ENCODE measurements around the gene ATP13A4. TPM values are rescaled to one million over a fixed set of nuclear protein-coding genes. Genes with fewer than 3 reads are reported as not detected.

The ATP13A4 gene
- polyA plus RNA-seq, 1 donor (not counting 4 experiments of a cell fraction or from before 2014, with no cell fraction given), result 0.16 TPM

DNA sequence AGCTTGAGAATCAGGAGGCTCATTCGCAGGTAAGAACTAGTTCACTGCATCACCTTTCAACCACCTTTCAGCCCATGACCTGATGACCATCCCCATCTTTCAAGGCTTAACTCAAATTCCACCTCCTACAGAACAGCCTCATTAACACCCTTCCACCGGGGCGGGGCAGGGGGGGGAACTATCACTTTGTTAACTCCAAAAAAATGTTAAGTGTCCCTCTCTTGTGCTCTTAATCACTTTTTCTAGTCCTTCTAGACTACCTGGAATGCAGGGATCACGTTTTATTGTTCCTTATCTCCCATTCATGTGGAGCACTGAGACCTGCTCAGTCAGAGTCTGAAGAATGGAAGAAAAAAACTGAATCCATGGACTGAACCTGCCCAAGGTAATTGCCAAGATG, 51.8 kb downstream of the ATP13A4 start:
- Histone ChIP-seq H3K4me2 (ENCODE audit: control insufficient read depth, extremely low read depth, insufficient read depth, low read depth, low read length) (no peak overlapping the region), H3K27me3 (ENCODE audit: control insufficient read depth, extremely low read depth, insufficient read depth, low read length) (no peaks in the 10 kb centered on the region), H2AFZ (ENCODE audit: control insufficient read depth, low read length) (no peak overlapping the region), H3K4me1 (ENCODE audit: control insufficient read depth, extremely low read depth, insufficient read depth, low read length) (peaks cover 3% of the 10 kb centered on the region), H4K20me1 (ENCODE audit: control insufficient read depth, extremely low read depth, insufficient read depth, low read length) (no peaks in the 10 kb centered on the region), H3K27ac (ENCODE audit: control insufficient read depth, insufficient read depth, low read length) (no peak overlapping the region), H3K36me3 (ENCODE audit: control insufficient read depth in 2 of 2, extremely low read depth in 1 of 2, insufficient read depth in 2 of 2, low read length in 2 of 2) (no peaks in the 10 kb centered on the region), H3K4me3 (ENCODE audit: control insufficient read depth in 2 of 3, extremely low read depth in 1 of 3, insufficient read depth in 2 of 3, low read depth in 1 of 3, low read length in 3 of 3) (no peak overlapping the region), H3K9me1 (ENCODE audit: control insufficient read depth, extremely low read depth, insufficient read depth, low read length) (no peaks in the 10 kb centered on the region), H3K9me3 (ENCODE audit: control insufficient read depth, low read depth, low read length) (no peaks in the 10 kb centered on the region), H3K9ac (ENCODE audit: control insufficient read depth, extremely low read depth, insufficient read depth, low read length) (no peak overlapping the region), H3K79me2 (ENCODE audit: control insufficient read depth, insufficient read depth, low read length) (no peaks in the 10 kb centered on the region)
- DNase-seq (ENCODE audit: low read depth, low spot score) (no peak), FAIRE-seq (no peak)
- TF ChIP-seq EZH2 (IDR thresholded peaks at IDR 0.05; ENCODE audit: low read length), result no peak
- TF ChIP-seq, protein P1, sequence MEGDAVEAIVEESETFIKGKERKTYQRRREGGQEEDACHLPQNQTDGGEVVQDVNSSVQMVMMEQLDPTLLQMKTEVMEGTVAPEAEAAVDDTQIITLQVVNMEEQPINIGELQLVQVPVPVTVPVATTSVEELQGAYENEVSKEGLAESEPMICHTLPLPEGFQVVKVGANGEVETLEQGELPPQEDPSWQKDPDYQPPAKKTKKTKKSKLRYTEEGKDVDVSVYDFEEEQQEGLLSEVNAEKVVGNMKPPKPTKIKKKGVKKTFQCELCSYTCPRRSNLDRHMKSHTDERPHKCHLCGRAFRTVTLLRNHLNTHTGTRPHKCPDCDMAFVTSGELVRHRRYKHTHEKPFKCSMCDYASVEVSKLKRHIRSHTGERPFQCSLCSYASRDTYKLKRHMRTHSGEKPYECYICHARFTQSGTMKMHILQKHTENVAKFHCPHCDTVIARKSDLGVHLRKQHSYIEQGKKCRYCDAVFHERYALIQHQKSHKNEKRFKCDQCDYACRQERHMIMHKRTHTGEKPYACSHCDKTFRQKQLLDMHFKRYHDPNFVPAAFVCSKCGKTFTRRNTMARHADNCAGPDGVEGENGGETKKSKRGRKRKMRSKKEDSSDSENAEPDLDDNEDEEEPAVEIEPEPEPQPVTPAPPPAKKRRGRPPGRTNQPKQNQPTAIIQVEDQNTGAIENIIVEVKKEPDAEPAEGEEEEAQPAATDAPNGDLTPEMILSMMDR (optimal IDR thresholded peaks at IDR 0.05 in 1 of 3, IDR thresholded peaks at IDR 0.05 in 1 of 3, conservative IDR thresholded peaks at IDR 0.05 in 1 of 3; ENCODE audit: extremely low read depth in 1 of 3, insufficient read depth in 2 of 3, low read length in 3 of 3), result no peak
- dilution Hi-C loops (cut with MboI; ENCODE audit: extremely low pct_ligation_motif_present, low sequenced_read_pairs), result no loop called here

DNA sequence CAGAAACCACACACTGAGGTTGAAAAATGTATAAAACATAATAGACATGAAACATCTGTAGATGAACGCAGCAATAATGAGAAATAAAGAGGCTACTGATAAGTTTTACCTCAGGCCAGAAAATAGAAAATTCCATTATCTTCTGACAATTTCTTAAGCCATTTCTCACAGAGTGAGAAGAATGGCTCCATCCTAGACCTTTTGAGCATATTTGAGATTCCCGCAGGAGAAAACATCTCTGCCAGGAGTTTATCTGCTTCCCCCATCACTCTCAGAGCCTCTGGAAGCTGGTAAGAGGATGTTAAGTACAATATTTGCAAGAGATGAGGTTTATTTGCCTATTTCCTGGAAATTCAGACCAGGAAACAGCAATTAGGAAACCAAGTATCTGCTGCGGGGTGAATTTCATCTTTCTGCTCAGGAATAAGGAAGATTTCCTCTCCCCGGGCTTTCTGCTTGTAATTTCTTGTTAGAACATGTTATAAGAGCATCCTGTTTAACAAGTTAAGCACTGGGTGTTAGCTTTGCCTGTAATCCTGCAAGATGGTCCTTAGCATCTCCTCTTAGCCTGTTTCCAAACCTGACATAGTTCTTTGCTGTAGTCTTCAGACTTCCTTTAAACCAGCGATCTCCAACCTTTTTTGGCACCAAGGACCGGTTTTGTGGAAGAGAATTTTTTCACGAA, 54.8 kb downstream of the ATP13A4 start:
- no peaks in the 10 kb centered on the region for H3K27me3 ChIP-seq (ENCODE audit: control insufficient read depth, extremely low read depth, insufficient read depth, low read length)
- no peak overlapping the region for H3K4me2 ChIP-seq (ENCODE audit: control insufficient read depth, extremely low read depth, insufficient read depth, low read depth, low read length)
- H3K9me3 ChIP-seq (ENCODE audit: control insufficient read depth, low read depth, low read length), result no peaks in the 10 kb centered on the region
- no peaks in the 10 kb centered on the region for H3K36me3 ChIP-seq (ENCODE audit: control insufficient read depth in 2 of 2, extremely low read depth in 1 of 2, insufficient read depth in 2 of 2, low read length in 2 of 2)
- H3K79me2 ChIP-seq (ENCODE audit: control insufficient read depth, insufficient read depth, low read length), result no peaks in the 10 kb centered on the region
- no peaks in the 10 kb centered on the region for H3K9me1 ChIP-seq (ENCODE audit: control insufficient read depth, extremely low read depth, insufficient read depth, low read length)
- H3K27ac ChIP-seq (ENCODE audit: control insufficient read depth, insufficient read depth, low read length), result no peak overlapping the region
- H3K4me3 ChIP-seq (ENCODE audit: control insufficient read depth in 2 of 3, extremely low read depth in 1 of 3, insufficient read depth in 2 of 3, low read depth in 1 of 3, low read length in 3 of 3), result no peak overlapping the region
- peaks cover 3% of the 10 kb centered on the region for H3K4me1 ChIP-seq (ENCODE audit: control insufficient read depth, extremely low read depth, insufficient read depth, low read length)
- FAIRE-seq (no peak), DNase-seq (ENCODE audit: low read depth, low spot score) (no peak)
- H2AFZ ChIP-seq (ENCODE audit: control insufficient read depth, low read length), result no peak overlapping the region
- no peaks in the 10 kb centered on the region for H4K20me1 ChIP-seq (ENCODE audit: control insufficient read depth, extremely low read depth, insufficient read depth, low read length)
- TF ChIP-seq, protein P1 (optimal IDR thresholded peaks at IDR 0.05 in 1 of 3, IDR thresholded peaks at IDR 0.05 in 1 of 3, conservative IDR thresholded peaks at IDR 0.05 in 1 of 3; ENCODE audit: extremely low read depth in 1 of 3, insufficient read depth in 2 of 3, low read length in 3 of 3), result no peak
- no peak for TF ChIP-seq EZH2 (IDR thresholded peaks at IDR 0.05; ENCODE audit: low read length)
- no peak overlapping the region for H3K9ac ChIP-seq (ENCODE audit: control insufficient read depth, extremely low read depth, insufficient read depth, low read length)
- dilution Hi-C loops (cut with MboI; ENCODE audit: extremely low pct_ligation_motif_present, low sequenced_read_pairs), result no loop called here

All from keratinocyte (primary cell).